ENCODE data around the gene OR51M1.
"Not testable (repeated sequence)": the region's sequence is repeated elsewhere in the genome, so short reads cannot be mapped to it uniquely, and the experiment has no call there.

Gene OR51M1

GRCh38 chr11:5383576-5383975, at the start of gene OR51M1:
TSS of gene OR51M1 (plus strand) at chr11:5383812. CDS start at chr11:5389399, 5,587 bp downstream.
- DNase-seq: no peak

GRCh38 chr11:5335170-5335569, 48.4 kb upstream of the OR51M1 start:
- no peak for DNase-seq

- DNase-seq: no peak
Measured at GRCh38 chr11:5336331-5336730, 47.3 kb upstream of the OR51M1 start.

GRCh38 chr11:5337253-5337652, 46.4 kb upstream of the OR51M1 start:
- not testable (repeated sequence) for DNase-seq

- no peak for DNase-seq
Measured at GRCh38 chr11:5339771-5340322, 43.8 kb upstream of the OR51M1 start.

GRCh38 chr11:5343474-5344335, 39.9 kb upstream of the OR51M1 start, which contains the start of gene OR51B5:
TSS of gene OR51B5 (minus strand) at chr11:5343524. CDS start at chr11:5343524, 0 bp downstream.
- DNase-seq: no peak

GRCh38 chr11:5345831-5346230, 37.8 kb upstream of the OR51M1 start:
- no peak for DNase-seq

- no peak for DNase-seq
Measured at GRCh38 chr11:5348551-5349194, 34.9 kb upstream of the OR51M1 start.

- DNase-seq: no peak
Measured at GRCh38 chr11:5349550-5349949, 34.1 kb upstream of the OR51M1 start.

GRCh38 chr11:5351208-5351607, 32.4 kb upstream of the OR51M1 start, which contains the start of gene OR51B6:
TSS of gene OR51B6 (plus strand) at chr11:5351508. CDS start at chr11:5351508, 0 bp downstream.
- DNase-seq: no peak

GRCh38 chr11:5356031-5356430, 27.6 kb upstream of the OR51M1 start:
- not testable (repeated sequence) for DNase-seq

- DNase-seq: no peak
Measured at GRCh38 chr11:5362017-5362625, 21.5 kb upstream of the OR51M1 start.

GRCh38 chr11:5363679-5364078, 19.9 kb upstream of the OR51M1 start:
- no peak for DNase-seq

- no peak for DNase-seq
Measured at GRCh38 chr11:5364214-5364613, 19.4 kb upstream of the OR51M1 start.

GRCh38 chr11:5366365-5366764, 17.2 kb upstream of the OR51M1 start:
- not testable (repeated sequence) for DNase-seq

- no peak for DNase-seq
Measured at GRCh38 chr11:5366856-5367255, 16.8 kb upstream of the OR51M1 start.

- no peak for DNase-seq
Measured at GRCh38 chr11:5367448-5368074, 16.1 kb upstream of the OR51M1 start.

- no peak for DNase-seq
Measured at GRCh38 chr11:5368502-5369043, 15.0 kb upstream of the OR51M1 start.

- no peak for DNase-seq
Measured at GRCh38 chr11:5369789-5370188, 13.8 kb upstream of the OR51M1 start.

- peak; percentile 3 for DNase-seq
Measured at GRCh38 chr11:5380740-5381342, 2.8 kb upstream of the OR51M1 start.

GRCh38 chr11:5384335-5384734, 723 bp downstream of the OR51M1 start:
- no peak for DNase-seq

- DNase-seq: no peak
Measured at GRCh38 chr11:5390210-5390609, 6.6 kb downstream of the OR51M1 start.
